ENCODE results near the gene FAM167B. TPM values are rescaled to one million over a fixed set of nuclear protein-coding genes. Genes with fewer than 3 reads are reported as not detected.

The FAM167B gene
- total and polyA plus RNA-seq, 2 of the 4 experiments (the other 2 are of a cell fraction), result 0.18 to 0.53 TPM

GRCh38 chr1:32274646-32275340 lies 27.8 kb downstream of the FAM167B start:
- Histone ChIP-seq H3K4me2 (ENCODE audit: low read depth, low read length) (no peak overlapping the region), H3K27ac (ENCODE audit: insufficient read depth, low read length) (no peak overlapping the region), H3K9me1 (ENCODE audit: insufficient read depth, low read length) (0 out of 2 replicates have a peak, but pooled peaks cover 7% of the 10 kb centered on the region), H3K4me3 (ENCODE audit: insufficient read depth, low read depth, low read length) (no peak overlapping the region), H2BK120ac (ENCODE audit: low read depth, low read length) (no peak overlapping the region), H4K20me1 (ENCODE audit: insufficient read depth, low read length) (no peaks in the 10 kb centered on the region), H4K8ac (ENCODE audit: low read depth in 2 of 2, low read length in 2 of 2) (no peak overlapping the region), H2AFZ (replicated peaks; ENCODE audit: low read length, poor library complexity) (peak overlapping the region; percentile 32), H3K9ac (ENCODE audit: low read depth, low read length) (no peak overlapping the region), H3K27me3 (ENCODE audit: control insufficient read depth, insufficient read depth, low read length) (peaks cover 18% of the 10 kb centered on the region), H2BK5ac (ENCODE audit: low read depth, low read length, poor library complexity, severe bottlenecking) (no peak overlapping the region), H3K56ac (ENCODE audit: extremely low read depth, insufficient read depth, low read length) (no peak overlapping the region), H2AK5ac (ENCODE audit: low read depth, low read length) (peak overlapping the region; percentile 16; the same call in 1 of the 2 replicates), H3K14ac (replicated peaks; ENCODE audit: low read depth, low read length) (no peak overlapping the region), H3K4ac (ENCODE audit: low read depth, low read length) (no peak overlapping the region), H3K36me3 (ENCODE audit: control insufficient read depth, insufficient read depth, low read length) (no peaks in the 10 kb centered on the region), H2AK9ac (replicated peaks; ENCODE audit: low read depth, low read length, poor library complexity) (peak overlapping the region; percentile 42), H3K23ac (ENCODE audit: low read depth, low read length) (no peak overlapping the region), H2BK15ac (ENCODE audit: low read depth, low read length) (no peak overlapping the region), H2BK20ac (ENCODE audit: low read depth, low read length) (no peak overlapping the region), H3K4me1 (ENCODE audit: control insufficient read depth, insufficient read depth, low read length) (peaks cover 9% of the 10 kb centered on the region; the same call in 1 of the 2 replicates), H3K79me1 (ENCODE audit: low read depth in 1 of 2, low read length in 2 of 2) (no peaks in the 10 kb centered on the region), H4K5ac (ENCODE audit: low read depth, low read length) (no peak overlapping the region), H4K91ac (ENCODE audit: insufficient read depth, low read depth, low read length) (no peak overlapping the region; the same call in 1 of the 2 replicates), H3K18ac (ENCODE audit: low read depth, low read length) (no peak overlapping the region), H3K9me3 (ENCODE audit: control insufficient read depth, insufficient read depth, low read length) (no peaks in the 10 kb centered on the region)
- ATAC-seq (ENCODE audit: low read depth) (no peak), DNase-seq (no peak)
- 58% methylated on average over 9 of the region's 31 CpGs; no CpG with 5 or more reads in 1 of the 2 experiments for WGBS, 2 experiments (ENCODE audit: extremely low coverage in 2 of 2, insufficient read length in 1 of 2)
- in situ Hi-C loops (cut with MboI; ENCODE audit: low sequenced_read_pairs) (no loop called here), intact Hi-C loops (cut with micrococcal nuclease) (no loop called here), dilution Hi-C loops (cut with HindIII; ENCODE audit: low sequenced_read_pairs, unreplicated experiment) (no loop called here)
- POLR2A ChIA-PET (ENCODE audit: unreplicated experiment), result no interaction called here
- CTCF ChIA-PET, result no interaction called here
- TF ChIP-seq CHD1 (IDR thresholded peaks at IDR 0.05; ENCODE audit: low read depth, low read length), result no peak
- TF ChIP-seq CEBPB (IDR thresholded peaks at IDR 0.05; ENCODE audit: low read depth, low read length), result no peak
- no peak for TF ChIP-seq FOS (IDR thresholded peaks at IDR 0.05; ENCODE audit: low read depth, low read length)
- no peak for TF ChIP-seq RFX5 (IDR thresholded peaks at IDR 0.05; ENCODE audit: low read depth, low read length)
- no peak for TF ChIP-seq RCOR1 (IDR thresholded peaks at IDR 0.05; ENCODE audit: insufficient replicate concordance, low read length)
- TF ChIP-seq USF2 (IDR thresholded peaks at IDR 0.05; ENCODE audit: low read depth, low read length), result no peak
- TF ChIP-seq MAZ (IDR thresholded peaks at IDR 0.05; ENCODE audit: borderline replicate concordance, low read depth, low read length), result no peak
- no peak for TF ChIP-seq ELK1 (IDR thresholded peaks at IDR 0.05; ENCODE audit: borderline replicate concordance, low read depth, low read length)
- TF ChIP-seq BHLHE40 (IDR thresholded peaks at IDR 0.05; ENCODE audit: low read depth, low read length), result no peak
- TF ChIP-seq NFE2L2 (IDR thresholded peaks at IDR 0.05; ENCODE audit: low read depth, low read length), result no peak
- TF ChIP-seq RAD21 (IDR thresholded peaks at IDR 0.05; ENCODE audit: low read length), result no peak
- TF ChIP-seq MAFK (IDR thresholded peaks at IDR 0.05; ENCODE audit: low read depth, low read length), result no peak
- no peak for TF ChIP-seq SMC3 (IDR thresholded peaks at IDR 0.05; ENCODE audit: low read depth, low read length)
- no peak for TF ChIP-seq CTCF (conservative IDR thresholded peaks at IDR 0.05; ENCODE audit: low read depth, low read length)
- TF ChIP-seq POLR2A (IDR thresholded peaks at IDR 0.05; ENCODE audit: low read depth, low read length), result no peak
- TF ChIP-seq MXI1 (IDR thresholded peaks at IDR 0.05; ENCODE audit: borderline replicate concordance, low read depth, low read length), result no peak
- no TSS peak for BruUV-seq (replicated peaks)

Measured in IMR-90 (cell line).